ENCODE data around the gene IL27RA. TPM values are rescaled to one million over a fixed set of nuclear protein-coding genes. Genes with fewer than 3 reads are reported as not detected.

The IL27RA gene
- total RNA-seq, 1 donor from 2014 or later: 6.5 TPM

DNA sequence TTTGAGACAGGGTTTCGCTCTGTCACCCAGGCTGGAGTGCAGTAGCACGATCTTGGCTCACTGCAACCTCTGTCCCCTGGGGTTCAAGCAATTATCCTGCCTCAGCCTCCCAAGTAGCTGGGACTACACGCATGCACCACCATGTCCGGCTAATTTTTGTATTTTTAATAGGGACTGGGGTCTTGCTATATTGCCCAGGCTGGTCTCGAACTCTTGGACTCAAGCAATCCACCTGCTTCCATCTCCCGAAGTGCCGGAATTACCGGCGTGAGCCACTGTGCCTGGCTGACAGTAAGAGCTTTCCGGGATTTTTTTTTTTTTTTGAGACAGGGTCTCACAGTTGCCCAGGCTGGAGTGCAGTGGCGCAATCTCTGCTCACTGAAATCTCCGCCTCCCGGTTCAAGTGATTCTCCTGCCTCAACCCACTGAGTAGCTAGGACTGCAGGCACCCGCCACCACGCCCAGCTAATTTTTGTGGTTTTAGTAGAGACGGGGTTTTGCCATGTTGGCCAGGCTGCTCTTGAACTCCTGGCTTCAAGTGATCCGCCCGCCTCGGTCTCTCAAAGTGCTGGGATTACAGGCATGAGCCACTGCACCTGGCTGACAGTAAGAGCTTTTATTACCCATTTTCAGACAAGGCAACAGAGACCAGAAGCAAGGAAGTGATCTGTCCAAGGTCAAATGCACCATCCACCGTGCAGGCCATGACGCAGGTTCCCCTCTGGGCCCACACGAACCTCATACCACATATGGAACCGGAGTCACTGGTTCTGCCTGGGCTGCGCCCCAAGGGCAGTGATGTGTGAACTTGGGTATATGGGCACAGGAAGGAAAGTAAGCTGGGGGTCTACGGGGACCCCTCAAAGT, 46.5 kb upstream of the IL27RA start:
- Mint-ChIP-seq H3K36me3 (peaks cover 9% of the 10 kb centered on the region), H3K4me1 (peaks cover 15% of the 10 kb centered on the region), H3K4me3 (no peak overlapping the region), H3K27me3 (ENCODE audit: low read depth) (no peaks in the 10 kb centered on the region), H3K27ac (peak overlapping the region; percentile 66), H3K9me3 (no peaks in the 10 kb centered on the region)
- TF ChIP-seq, protein P1, sequence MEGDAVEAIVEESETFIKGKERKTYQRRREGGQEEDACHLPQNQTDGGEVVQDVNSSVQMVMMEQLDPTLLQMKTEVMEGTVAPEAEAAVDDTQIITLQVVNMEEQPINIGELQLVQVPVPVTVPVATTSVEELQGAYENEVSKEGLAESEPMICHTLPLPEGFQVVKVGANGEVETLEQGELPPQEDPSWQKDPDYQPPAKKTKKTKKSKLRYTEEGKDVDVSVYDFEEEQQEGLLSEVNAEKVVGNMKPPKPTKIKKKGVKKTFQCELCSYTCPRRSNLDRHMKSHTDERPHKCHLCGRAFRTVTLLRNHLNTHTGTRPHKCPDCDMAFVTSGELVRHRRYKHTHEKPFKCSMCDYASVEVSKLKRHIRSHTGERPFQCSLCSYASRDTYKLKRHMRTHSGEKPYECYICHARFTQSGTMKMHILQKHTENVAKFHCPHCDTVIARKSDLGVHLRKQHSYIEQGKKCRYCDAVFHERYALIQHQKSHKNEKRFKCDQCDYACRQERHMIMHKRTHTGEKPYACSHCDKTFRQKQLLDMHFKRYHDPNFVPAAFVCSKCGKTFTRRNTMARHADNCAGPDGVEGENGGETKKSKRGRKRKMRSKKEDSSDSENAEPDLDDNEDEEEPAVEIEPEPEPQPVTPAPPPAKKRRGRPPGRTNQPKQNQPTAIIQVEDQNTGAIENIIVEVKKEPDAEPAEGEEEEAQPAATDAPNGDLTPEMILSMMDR (IDR thresholded peaks at IDR 0.05; ENCODE audit: unreplicated experiment): no peak
- DNase-seq (ENCODE audit: low spot score in 2 of 2, unreplicated experiment in 2 of 2): no peak

DNA sequence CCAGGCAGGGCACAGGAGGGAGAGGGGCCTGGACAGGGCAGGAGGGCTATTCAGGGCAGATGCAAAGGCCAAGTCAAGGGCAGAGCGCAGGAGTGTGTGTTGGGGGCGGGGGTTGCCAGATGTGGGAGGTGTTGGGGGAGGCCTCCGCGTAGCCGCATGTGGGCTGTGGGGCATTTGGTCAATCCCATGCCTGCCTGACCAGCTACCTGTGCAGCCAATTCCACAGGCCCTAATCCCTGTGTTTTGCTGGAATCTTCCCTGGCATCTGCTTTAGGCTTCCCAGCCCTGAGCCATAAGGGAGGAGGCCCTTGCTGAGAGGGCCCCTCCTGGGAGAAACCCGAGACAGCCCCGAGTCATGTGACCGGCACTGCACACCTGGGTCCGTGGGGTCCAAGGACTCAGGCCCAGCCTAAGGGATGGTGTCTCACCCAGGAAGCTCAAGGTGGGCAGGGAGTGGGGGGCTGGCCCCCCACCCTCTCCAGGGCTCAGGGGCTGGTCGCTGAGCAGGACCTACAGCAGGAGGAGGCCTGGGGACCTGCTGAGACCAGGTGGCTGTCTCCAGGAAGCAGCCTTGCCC, 45.7 kb upstream of the IL27RA start:
- H3K27me3 Mint-ChIP-seq (ENCODE audit: low read depth): no peaks in the 10 kb centered on the region
- DNase-seq (ENCODE audit: low spot score in 2 of 2, unreplicated experiment in 2 of 2): no peak
- no peak overlapping the region for H3K27ac Mint-ChIP-seq
- H3K36me3 Mint-ChIP-seq: peaks cover 9% of the 10 kb centered on the region
- no peak overlapping the region for H3K4me3 Mint-ChIP-seq
- no peaks in the 10 kb centered on the region for H3K9me3 Mint-ChIP-seq
- peaks cover 15% of the 10 kb centered on the region for H3K4me1 Mint-ChIP-seq
- TF ChIP-seq, protein P1 (IDR thresholded peaks at IDR 0.05; ENCODE audit: unreplicated experiment): no peak

DNA sequence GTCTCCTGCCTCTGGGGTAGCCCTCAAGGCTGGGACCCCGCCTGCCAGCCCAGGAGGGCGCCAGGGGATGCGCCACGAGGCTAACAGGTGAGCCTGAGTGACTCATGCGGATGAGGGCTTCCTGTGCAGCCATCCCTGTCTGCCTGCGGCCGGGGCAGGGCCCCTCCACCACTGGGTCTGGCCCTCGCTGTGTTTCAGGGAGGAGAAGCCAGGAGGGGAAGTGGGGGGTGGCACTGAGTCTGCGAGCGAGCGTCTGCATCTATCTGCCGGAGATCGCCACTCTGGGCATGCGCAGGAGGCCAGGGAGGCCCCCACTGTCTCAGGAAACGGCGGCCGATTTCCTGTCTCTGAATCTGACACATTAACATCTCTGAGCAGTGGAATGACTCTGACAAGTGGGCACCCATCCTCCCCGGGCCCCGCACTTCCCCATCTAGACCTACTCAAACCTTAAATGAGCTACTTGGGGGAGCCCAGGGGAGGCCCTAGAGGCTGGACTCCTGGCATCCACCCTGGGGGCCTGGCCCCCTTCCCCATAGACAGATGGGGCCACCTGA, 45.1 kb upstream of the IL27RA start:
- peak; percentile 70 to 73 for DNase-seq (ENCODE audit: low spot score in 2 of 2, unreplicated experiment in 2 of 2)
- peaks cover 12% of the 10 kb centered on the region for H3K36me3 Mint-ChIP-seq
- H3K4me3 Mint-ChIP-seq: peak overlapping the region; percentile 40
- H3K27ac Mint-ChIP-seq: peak overlapping the region; percentile 85
- TF ChIP-seq, protein P1 (IDR thresholded peaks at IDR 0.05; ENCODE audit: unreplicated experiment): no peak
- H3K9me3 Mint-ChIP-seq: no peaks in the 10 kb centered on the region
- H3K4me1 Mint-ChIP-seq: peaks cover 15% of the 10 kb centered on the region
- H3K27me3 Mint-ChIP-seq (ENCODE audit: low read depth): no peaks in the 10 kb centered on the region

DNA sequence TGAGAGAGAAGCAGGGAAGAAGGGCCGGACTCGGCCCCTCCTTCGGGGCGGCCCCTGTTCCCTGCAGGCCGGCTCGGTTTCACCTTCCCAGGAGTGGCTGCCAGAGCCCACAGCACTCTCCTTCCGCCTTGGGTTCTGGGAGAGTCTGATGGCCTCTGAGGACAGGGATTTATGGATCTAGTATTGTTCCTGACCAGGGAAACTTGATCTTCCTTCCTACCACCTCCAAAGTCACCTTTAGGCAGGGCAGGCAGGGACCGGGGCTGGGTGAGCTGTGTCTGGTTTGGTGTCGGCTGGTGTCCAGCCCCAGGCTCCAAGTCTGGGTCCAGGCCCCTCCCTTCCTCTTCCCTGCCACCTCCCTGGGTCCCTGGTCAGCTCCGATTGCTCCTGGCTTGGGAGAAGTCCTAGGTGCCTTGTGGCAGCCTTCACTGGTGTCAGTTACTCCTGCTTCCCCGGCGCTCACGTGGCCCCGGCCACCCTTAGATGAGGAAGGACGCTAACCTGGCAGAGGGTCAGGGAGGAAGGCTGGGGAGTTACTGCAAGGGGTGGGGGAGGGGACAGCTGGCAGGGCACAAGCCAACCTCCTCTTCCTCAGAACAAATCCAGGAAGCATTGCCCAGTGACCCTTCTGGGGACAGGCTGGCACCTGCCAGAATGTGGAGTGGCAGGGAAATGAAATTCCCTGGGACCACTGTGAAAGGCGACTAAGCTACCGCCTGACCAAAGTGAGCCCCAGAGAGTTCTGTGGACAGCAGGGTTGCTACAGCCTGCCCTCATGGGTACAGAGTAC, 44.3 kb upstream of the IL27RA start:
- Mint-ChIP-seq H3K4me1 (peaks cover 15% of the 10 kb centered on the region), H3K27me3 (ENCODE audit: low read depth) (no peaks in the 10 kb centered on the region), H3K27ac (peak overlapping the region; percentile 85), H3K36me3 (peaks cover 11% of the 10 kb centered on the region), H3K9me3 (no peaks in the 10 kb centered on the region), H3K4me3 (peak overlapping the region; percentile 38)
- DNase-seq (ENCODE audit: low spot score in 2 of 2, unreplicated experiment in 2 of 2): no peak
- TF ChIP-seq, protein P1 (IDR thresholded peaks at IDR 0.05; ENCODE audit: unreplicated experiment): no peak

DNA sequence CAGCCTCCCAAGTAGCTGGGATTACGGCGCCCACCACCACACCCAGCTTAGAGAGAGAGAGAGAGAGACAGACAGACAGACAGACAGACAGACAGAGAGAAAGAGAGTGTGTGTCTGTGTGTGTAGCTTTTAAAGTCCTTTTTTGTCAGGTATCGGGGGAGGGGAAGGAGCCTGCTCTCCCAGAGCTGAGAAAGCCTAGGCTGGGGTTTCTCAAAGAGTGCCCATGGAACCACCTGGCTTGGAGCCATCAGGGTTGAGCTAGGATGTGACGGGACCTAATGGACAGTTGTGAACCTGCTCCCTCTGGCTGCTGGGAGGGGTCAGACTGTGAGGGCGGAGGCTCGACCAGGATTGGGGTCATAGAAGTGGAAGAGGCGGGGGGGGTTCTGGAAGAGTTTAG, 42.1 kb upstream of the IL27RA start:
- TF ChIP-seq, protein P1 (IDR thresholded peaks at IDR 0.05; ENCODE audit: unreplicated experiment): no peak
- H3K4me3 Mint-ChIP-seq: no peak overlapping the region
- H3K27ac Mint-ChIP-seq: peak overlapping the region; percentile 18
- peaks cover 15% of the 10 kb centered on the region for H3K4me1 Mint-ChIP-seq
- no peaks in the 10 kb centered on the region for H3K9me3 Mint-ChIP-seq
- no peaks in the 10 kb centered on the region for H3K27me3 Mint-ChIP-seq (ENCODE audit: low read depth)
- peaks cover 14% of the 10 kb centered on the region for H3K36me3 Mint-ChIP-seq
- DNase-seq (ENCODE audit: low spot score in 2 of 2, unreplicated experiment in 2 of 2): no peak

All from mesothelial cell of epicardium (in vitro differentiated cells).